Activated CD8-positive, alpha-beta memory T cell treated with anti-CD3 and anti-CD28 coated beads for 4 hours (primary cell): Measurements from ENCODE around the gene CCDC117.
"Not testable (repeated sequence)": the region's sequence is repeated elsewhere in the genome, so short reads cannot be mapped to it uniquely, and the experiment has no call there.

Experiments used
- DNase-seq, 2 donors: peaks; one replicate each; pipeline ENCODE4 v3.0.0-alpha.2; 2020; ENCODE audit warnings: low read depth in 2 of 2

The CCDC117 gene

GRCh38 chr22:28801845-28802594 lies 29.5 kb downstream of the CCDC117 start:
- no peak for DNase-seq

GRCh38 chr22:28802595-28803123 lies 30.2 kb downstream of the CCDC117 start:
- DNase-seq, result no peak

- DNase-seq, result not testable (repeated sequence)
Measured at GRCh38 chr22:28805426-28805825, 32.9 kb downstream of the CCDC117 start.

DNA sequence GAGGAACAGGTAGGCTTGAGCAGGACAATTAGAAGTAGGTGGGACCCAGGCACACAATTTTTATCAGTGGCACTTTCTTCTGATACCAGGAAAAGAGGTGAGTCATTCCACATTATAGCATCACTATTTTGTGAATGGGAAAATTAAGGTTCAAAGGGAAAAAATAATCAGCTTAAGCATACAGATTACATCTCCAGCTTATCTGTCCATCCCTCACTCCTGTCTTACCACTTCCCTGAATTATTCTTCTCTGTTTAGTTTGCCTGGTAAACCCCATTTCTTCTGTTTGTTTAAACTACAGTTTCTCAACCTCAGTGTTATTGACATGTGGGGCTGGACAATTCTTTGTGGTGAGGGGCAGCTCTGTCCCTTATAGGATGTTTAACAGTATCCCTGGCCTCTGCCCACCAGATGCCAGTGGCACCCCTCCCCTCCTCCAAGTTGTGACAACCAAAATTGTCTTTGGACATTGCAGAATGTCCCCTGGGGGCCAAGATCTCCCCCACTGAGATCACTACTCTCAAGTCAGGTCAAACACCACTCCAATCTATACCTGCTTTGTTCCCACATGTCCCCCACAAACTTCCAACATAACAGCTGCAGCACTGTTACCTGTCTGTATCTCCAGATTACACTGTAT lies 36.3 kb downstream of the CCDC117 start:
- no peak for DNase-seq

DNA sequence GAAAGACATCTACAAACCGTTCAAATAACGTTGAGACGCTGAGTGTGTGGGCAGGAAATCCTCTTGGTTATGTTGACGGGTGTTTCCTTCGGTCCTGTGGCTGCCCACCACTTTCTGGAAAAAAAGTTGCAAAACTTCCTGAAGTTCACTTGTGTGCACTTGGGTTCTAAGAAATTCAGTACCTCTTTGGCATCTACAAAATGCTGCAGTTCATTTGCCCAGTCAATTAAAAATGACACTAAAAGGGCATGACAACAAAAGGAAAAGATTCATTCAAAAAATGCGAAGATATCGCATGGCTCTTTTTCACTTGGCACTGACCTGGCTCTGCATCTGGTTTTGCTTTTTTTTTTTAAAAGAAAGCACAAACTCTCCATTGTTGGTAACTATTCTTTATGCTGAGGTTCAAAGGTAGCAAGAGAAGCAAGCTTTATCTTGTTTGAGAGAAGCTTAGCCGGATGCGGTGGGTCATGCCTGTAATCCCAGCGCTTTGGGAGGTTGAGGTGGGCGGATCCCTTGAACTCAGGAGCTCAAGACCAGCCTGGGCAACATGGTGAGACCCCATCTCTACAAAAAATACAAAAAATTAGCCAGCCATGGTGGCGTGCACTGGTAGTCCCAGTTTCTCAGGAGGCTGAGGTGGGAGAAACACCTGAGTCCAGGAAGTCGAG lies 38.5 kb downstream of the CCDC117 start:
- DNase-seq, result no peak

DNA sequence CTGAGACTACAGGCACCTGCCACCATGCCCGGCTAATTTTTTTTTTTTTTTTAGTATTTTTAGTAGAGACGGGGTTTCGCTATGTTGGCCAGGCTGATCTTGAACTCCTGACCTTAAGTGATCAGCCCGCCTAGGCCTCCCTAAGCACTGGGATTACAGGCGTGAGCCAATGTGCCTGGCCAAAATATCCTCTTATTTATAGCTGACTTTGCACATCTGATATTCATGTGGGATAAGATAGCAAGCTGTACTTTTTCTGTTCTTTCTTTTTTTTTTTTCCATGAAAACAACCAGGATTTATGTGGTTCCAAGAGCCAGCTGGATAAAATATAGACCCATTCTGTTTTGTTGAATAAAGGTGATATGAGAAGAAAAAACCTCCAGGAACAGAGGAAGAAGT lies 40.0 kb downstream of the CCDC117 start:
- no peak for DNase-seq

GRCh38 chr22:28813772-28814518 lies 41.5 kb downstream of the CCDC117 start:
- DNase-seq, result no peak

- DNase-seq, result no peak
Measured at GRCh38 chr22:28815111-28815510, 42.6 kb downstream of the CCDC117 start.

DNA sequence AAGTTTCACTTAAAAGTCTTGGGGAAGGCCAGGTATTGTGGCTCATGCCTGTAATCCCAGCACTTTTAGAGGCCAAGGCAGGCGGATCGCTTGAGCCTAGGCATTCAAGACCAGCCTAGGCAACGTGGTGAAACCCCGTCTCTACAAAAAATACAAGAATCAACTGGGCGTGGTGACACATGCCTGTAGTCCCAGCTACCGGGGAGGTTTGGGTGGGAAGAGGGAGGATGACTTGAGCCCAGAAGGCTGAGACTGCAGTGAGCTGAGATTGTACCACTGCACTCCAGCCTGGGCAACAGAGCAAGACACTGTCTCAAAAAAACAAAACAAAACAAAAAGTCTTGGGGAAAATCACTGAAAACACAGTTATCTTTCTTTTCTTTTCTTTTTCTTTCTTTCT lies 43.2 kb downstream of the CCDC117 start:
- DNase-seq, result no peak

GRCh38 chr22:28817064-28817463 lies 44.6 kb downstream of the CCDC117 start:
- DNase-seq, result no peak

- DNase-seq, result no peak
Measured at GRCh38 chr22:28817919-28818859, 45.7 kb downstream of the CCDC117 start.

DNA sequence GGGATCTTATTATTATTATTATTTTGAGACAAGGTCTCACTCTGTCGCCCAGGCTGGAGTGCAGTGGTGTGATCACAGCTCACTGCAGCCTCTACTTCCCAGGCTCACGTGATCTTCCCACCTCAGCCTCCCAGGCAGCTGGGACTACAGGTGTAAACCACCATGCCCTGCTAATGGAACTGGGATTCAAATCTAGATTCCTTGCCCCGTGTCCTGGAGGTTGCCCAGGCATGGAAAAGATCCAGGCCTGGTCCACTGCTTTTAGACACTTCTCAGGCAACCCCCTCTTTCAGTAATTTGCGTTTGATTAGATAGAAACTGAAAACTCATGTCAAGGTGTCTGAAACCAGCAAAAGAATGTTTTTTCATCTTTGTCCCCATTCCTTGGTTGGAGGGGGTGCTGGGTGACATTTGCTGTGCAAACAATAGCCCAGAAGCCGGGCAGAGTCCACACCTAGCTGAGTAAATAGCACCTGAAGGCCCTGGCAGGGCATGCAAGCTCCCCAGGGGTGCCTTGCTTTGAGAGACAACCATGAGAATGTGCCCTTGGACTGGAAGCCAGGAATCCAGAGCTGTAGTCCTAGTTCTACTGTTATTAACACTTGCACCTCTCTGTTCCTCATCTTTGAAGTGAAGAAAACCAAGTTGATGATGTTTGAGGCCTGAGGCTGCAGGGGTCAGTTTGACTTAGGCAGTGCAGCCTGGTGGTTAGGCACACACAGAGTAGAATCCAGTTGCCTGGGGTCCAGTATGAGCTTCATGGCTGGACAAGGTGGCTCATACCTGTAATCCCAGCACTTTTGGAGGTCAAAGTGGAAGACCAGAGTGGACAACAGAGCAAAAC lies 47.0 kb downstream of the CCDC117 start:
- no peak for DNase-seq

- DNase-seq, result no peak
Measured at GRCh38 chr22:28820885-28821284, 48.4 kb downstream of the CCDC117 start.

- DNase-seq, result no peak
Measured at GRCh38 chr22:28821452-28821851, 49.0 kb downstream of the CCDC117 start.

GRCh38 chr22:28822930-28823551 lies 50.5 kb downstream of the CCDC117 start:
- no peak for DNase-seq

GRCh38 chr22:28824455-28824854 lies 52.0 kb downstream of the CCDC117 start:
- not testable (repeated sequence) for DNase-seq

GRCh38 chr22:28826430-28826829 lies 53.9 kb downstream of the CCDC117 start:
- not testable (repeated sequence) for DNase-seq

GRCh38 chr22:28826921-28827320 lies 54.4 kb downstream of the CCDC117 start:
- no peak for DNase-seq
